ENCODE data around the gene WAPL. TPM values are rescaled to one million over a fixed set of nuclear protein-coding genes. Genes with fewer than 3 reads are reported as not detected.

WAPL gene
- total RNA-seq, 1 donor from 2014 or later: 50.2 TPM

- Mint-ChIP-seq H3K4me3 (no peak overlapping the region), H3K27me3 (ENCODE audit: insufficient read depth) (no peaks in the 10 kb centered on the region), H3K27ac (no peak overlapping the region), H3K36me3 (ENCODE audit: low read depth) (peaks cover 27% of the 10 kb centered on the region), H3K4me1 (ENCODE audit: low read depth) (peaks cover 37% of the 10 kb centered on the region), H3K9me3 (no peaks in the 10 kb centered on the region)
- DNase-seq (ENCODE audit: low spot score): no peak
- intact Hi-C loops (cut with micrococcal nuclease): no loop called here
Measured at GRCh38 chr10:86512137-86512536, 9.5 kb downstream of the WAPL start.

DNA sequence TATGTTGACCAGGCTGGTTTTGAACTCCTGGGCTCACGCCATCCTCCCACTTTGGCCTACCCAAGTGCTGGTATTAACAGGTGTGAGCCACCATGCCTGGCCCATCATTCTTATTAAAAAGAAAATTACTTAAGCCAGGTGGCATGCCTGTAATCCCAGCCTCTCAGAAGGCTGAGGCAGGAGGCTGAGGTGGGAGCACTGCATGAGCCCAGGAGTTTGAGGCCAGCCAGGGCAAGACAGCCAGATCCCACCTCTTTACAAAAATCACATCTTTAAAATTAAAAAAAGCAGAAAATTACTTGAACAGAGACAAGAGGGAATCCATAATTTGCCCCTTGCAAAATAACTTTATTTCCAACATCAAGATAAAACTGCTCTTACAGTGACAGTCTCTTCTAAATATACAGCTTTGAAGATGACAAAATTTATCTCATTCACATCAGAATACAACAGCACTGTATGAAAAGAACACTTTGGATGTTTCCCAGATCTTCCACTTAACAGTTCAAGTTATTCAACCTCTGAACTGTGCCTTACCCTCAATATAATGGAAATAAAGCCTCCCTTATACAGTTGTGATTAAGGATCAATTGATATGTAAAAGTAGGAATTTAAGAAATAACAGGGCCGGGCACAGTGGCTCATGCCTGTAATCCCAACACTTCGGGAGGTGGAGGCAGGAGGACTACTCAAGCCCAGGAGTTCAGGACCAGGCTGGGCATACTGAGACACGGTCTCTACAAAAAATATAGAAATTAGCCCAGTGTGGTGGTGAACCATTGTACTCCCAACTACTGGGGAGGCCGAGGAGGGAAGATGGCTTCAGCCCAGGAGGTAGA lies 10.3 kb downstream of the WAPL start:
- H3K27me3 Mint-ChIP-seq (ENCODE audit: insufficient read depth): no peaks in the 10 kb centered on the region
- intact Hi-C loops (cut with micrococcal nuclease): no loop called here
- DNase-seq (ENCODE audit: low spot score): no peak
- no peak overlapping the region for H3K27ac Mint-ChIP-seq
- peaks cover 22% of the 10 kb centered on the region for H3K36me3 Mint-ChIP-seq (ENCODE audit: low read depth)
- peaks cover 29% of the 10 kb centered on the region for H3K4me1 Mint-ChIP-seq (ENCODE audit: low read depth)
- no peaks in the 10 kb centered on the region for H3K9me3 Mint-ChIP-seq
- H3K4me3 Mint-ChIP-seq: no peak overlapping the region

- peaks cover 11% of the 10 kb centered on the region for H3K36me3 Mint-ChIP-seq (ENCODE audit: low read depth)
- intact Hi-C loops (cut with micrococcal nuclease): no loop called here
Measured at GRCh38 chr10:86509145-86509544, 12.4 kb downstream of the WAPL start.

GRCh38 chr10:86508217-86508616 lies 13.4 kb downstream of the WAPL start:
- DNase-seq (ENCODE audit: low spot score): no peak
- intact Hi-C loops (cut with micrococcal nuclease): no loop called here
- peaks cover 3% of the 10 kb centered on the region for H3K36me3 Mint-ChIP-seq (ENCODE audit: low read depth)
- no peaks in the 10 kb centered on the region for H3K9me3 Mint-ChIP-seq
- H3K27ac Mint-ChIP-seq: no peak overlapping the region
- H3K27me3 Mint-ChIP-seq (ENCODE audit: insufficient read depth): no peaks in the 10 kb centered on the region
- H3K4me1 Mint-ChIP-seq (ENCODE audit: low read depth): peaks cover 16% of the 10 kb centered on the region
- no peak overlapping the region for H3K4me3 Mint-ChIP-seq

More at GRCh38 chr10:86509145-86509544, 12.4 kb downstream of the WAPL start:
- H3K27ac Mint-ChIP-seq: no peak overlapping the region
- H3K27me3 Mint-ChIP-seq (ENCODE audit: insufficient read depth): no peaks in the 10 kb centered on the region
- H3K4me3 Mint-ChIP-seq: no peak overlapping the region
- no peaks in the 10 kb centered on the region for H3K9me3 Mint-ChIP-seq
- no peak for DNase-seq (ENCODE audit: low spot score)
- H3K4me1 Mint-ChIP-seq (ENCODE audit: low read depth): peaks cover 24% of the 10 kb centered on the region

- intact Hi-C loops (cut with micrococcal nuclease): no loop called here
- Mint-ChIP-seq H3K4me1 (ENCODE audit: low read depth) (peaks cover 10% of the 10 kb centered on the region), H3K9me3 (no peaks in the 10 kb centered on the region), H3K4me3 (no peak overlapping the region), H3K36me3 (ENCODE audit: low read depth) (peaks cover 6% of the 10 kb centered on the region), H3K27ac (no peak overlapping the region), H3K27me3 (ENCODE audit: insufficient read depth) (no peaks in the 10 kb centered on the region)
- DNase-seq (ENCODE audit: low spot score): no peak
Measured at GRCh38 chr10:86506499-86506898, 15.1 kb downstream of the WAPL start.

GRCh38 chr10:86506062-86506461 lies 15.5 kb downstream of the WAPL start:
- Mint-ChIP-seq H3K36me3 (ENCODE audit: low read depth) (peaks cover 9% of the 10 kb centered on the region), H3K27ac (no peak overlapping the region), H3K4me3 (no peak overlapping the region), H3K27me3 (ENCODE audit: insufficient read depth) (no peaks in the 10 kb centered on the region), H3K9me3 (no peaks in the 10 kb centered on the region), H3K4me1 (ENCODE audit: low read depth) (peaks cover 14% of the 10 kb centered on the region)
- DNase-seq (ENCODE audit: low spot score): no peak
- intact Hi-C loops (cut with micrococcal nuclease): no loop called here

DNA sequence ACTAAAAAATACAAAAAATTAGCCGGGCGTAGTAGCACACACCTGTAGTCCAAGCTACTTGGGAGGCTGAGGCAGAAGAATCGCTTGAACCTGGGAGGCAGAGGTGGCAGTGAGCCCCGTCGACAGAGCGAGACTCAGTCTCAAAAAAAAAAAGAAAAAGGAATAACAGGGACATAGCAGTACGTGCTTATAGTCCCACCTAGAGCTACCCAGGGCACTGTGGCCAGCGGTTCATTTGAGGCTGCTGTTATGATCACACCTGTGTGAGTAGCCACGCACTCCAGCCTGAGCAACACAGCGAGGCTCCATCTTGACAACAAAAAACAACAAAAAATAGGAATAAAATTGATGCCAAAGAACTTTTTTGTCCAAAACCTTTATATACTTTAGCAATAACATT lies 17.1 kb downstream of the WAPL start:
- Mint-ChIP-seq H3K27ac (no peak overlapping the region), H3K4me1 (ENCODE audit: low read depth) (peaks cover 28% of the 10 kb centered on the region)
- intact Hi-C loops (cut with micrococcal nuclease): loop anchor here (2.0 kb wide), 1 partner anchor 16 kb away; the partner anchor contains the start of gene WAPL

DNA sequence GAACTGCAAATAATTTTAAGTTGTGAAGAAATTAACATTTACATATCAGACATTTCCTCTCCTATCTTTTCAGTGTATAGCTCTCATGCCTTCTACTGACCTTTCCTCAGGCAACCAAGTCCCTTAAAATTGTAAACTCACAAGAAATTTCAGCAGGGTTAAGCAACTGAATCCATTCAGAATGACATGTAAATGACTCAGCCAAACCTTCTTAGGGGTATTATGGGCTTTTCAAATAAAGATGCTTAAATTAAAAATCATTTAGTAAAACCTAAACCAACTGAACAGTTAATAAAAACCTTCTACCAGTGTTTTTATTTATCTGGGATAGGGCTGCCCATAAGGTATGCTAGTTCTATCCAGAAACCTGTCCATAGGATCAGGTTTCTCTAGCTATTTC lies 20.7 kb downstream of the WAPL start:
- H3K27me3 Mint-ChIP-seq (ENCODE audit: insufficient read depth): no peaks in the 10 kb centered on the region
- peaks cover 44% of the 10 kb centered on the region for H3K4me1 Mint-ChIP-seq (ENCODE audit: low read depth)
- intact Hi-C loops (cut with micrococcal nuclease): no loop called here
- no peak overlapping the region for H3K27ac Mint-ChIP-seq
- H3K36me3 Mint-ChIP-seq (ENCODE audit: low read depth): peaks cover 29% of the 10 kb centered on the region
- H3K4me3 Mint-ChIP-seq: no peak overlapping the region
- H3K9me3 Mint-ChIP-seq: no peaks in the 10 kb centered on the region
- no peak for DNase-seq (ENCODE audit: low spot score)

More for the DNA sequence above, 17.1 kb downstream of the WAPL start:
- Mint-ChIP-seq H3K9me3 (no peaks in the 10 kb centered on the region), H3K36me3 (ENCODE audit: low read depth) (peaks cover 20% of the 10 kb centered on the region), H3K4me3 (no peak overlapping the region), H3K27me3 (ENCODE audit: insufficient read depth) (no peaks in the 10 kb centered on the region)
- no peak for DNase-seq (ENCODE audit: low spot score)

- Mint-ChIP-seq H3K36me3 (ENCODE audit: low read depth) (peaks cover 40% of the 10 kb centered on the region), H3K4me3 (no peak overlapping the region), H3K4me1 (ENCODE audit: low read depth) (peaks cover 43% of the 10 kb centered on the region), H3K27me3 (ENCODE audit: insufficient read depth) (no peaks in the 10 kb centered on the region), H3K27ac (no peak overlapping the region), H3K9me3 (no peaks in the 10 kb centered on the region)
- no peak for DNase-seq (ENCODE audit: low spot score)
- intact Hi-C loops (cut with micrococcal nuclease): no loop called here
Measured at GRCh38 chr10:86498598-86498997, 23.0 kb downstream of the WAPL start.

GRCh38 chr10:86497621-86498020 lies 24.0 kb downstream of the WAPL start:
- intact Hi-C loops (cut with micrococcal nuclease): no loop called here

DNA sequence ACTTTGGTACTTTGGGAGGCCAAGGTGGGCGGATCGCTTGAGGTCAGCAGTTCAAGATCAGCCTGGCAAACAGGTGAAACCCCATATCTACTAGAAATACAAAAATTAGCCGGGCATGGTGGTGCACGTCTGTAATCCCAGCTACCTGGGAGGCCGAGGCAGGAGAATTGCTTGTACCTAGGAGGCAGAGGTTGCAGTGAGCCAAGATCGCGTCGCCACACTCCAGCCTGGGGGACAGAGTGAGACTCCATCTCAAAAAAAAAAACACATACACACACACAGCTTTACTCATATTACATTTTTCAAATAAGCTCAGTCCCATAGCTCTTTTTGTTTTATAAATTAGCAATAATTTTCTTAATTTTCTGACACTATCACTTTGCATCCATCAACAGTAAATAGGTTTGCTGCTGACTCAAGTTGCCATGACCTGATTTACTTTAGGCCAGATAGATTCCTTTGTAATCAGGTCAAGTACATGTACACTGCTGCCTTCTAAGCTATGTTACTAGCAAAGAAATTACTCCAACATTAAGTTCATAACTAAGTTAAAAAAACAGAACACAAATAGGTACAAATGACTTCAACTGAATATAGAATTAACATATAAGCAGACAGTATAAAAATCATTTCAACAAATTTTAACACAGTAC lies 31.5 kb downstream of the WAPL start:
- H3K27me3 Mint-ChIP-seq (ENCODE audit: insufficient read depth): no peaks in the 10 kb centered on the region
- no peaks in the 10 kb centered on the region for H3K9me3 Mint-ChIP-seq
- peaks cover 34% of the 10 kb centered on the region for H3K36me3 Mint-ChIP-seq (ENCODE audit: low read depth)
- H3K4me1 Mint-ChIP-seq (ENCODE audit: low read depth): peaks cover 17% of the 10 kb centered on the region
- intact Hi-C loops (cut with micrococcal nuclease): no loop called here
- no peak overlapping the region for H3K4me3 Mint-ChIP-seq
- no peak for DNase-seq (ENCODE audit: low spot score)
- H3K27ac Mint-ChIP-seq: no peak overlapping the region

More at GRCh38 chr10:86497621-86498020, 24.0 kb downstream of the WAPL start:
- H3K9me3 Mint-ChIP-seq: no peaks in the 10 kb centered on the region
- no peaks in the 10 kb centered on the region for H3K27me3 Mint-ChIP-seq (ENCODE audit: insufficient read depth)
- peaks cover 42% of the 10 kb centered on the region for H3K36me3 Mint-ChIP-seq (ENCODE audit: low read depth)
- peaks cover 43% of the 10 kb centered on the region for H3K4me1 Mint-ChIP-seq (ENCODE audit: low read depth)
- DNase-seq (ENCODE audit: low spot score): no peak
- no peak overlapping the region for H3K4me3 Mint-ChIP-seq
- H3K27ac Mint-ChIP-seq: no peak overlapping the region

DNA sequence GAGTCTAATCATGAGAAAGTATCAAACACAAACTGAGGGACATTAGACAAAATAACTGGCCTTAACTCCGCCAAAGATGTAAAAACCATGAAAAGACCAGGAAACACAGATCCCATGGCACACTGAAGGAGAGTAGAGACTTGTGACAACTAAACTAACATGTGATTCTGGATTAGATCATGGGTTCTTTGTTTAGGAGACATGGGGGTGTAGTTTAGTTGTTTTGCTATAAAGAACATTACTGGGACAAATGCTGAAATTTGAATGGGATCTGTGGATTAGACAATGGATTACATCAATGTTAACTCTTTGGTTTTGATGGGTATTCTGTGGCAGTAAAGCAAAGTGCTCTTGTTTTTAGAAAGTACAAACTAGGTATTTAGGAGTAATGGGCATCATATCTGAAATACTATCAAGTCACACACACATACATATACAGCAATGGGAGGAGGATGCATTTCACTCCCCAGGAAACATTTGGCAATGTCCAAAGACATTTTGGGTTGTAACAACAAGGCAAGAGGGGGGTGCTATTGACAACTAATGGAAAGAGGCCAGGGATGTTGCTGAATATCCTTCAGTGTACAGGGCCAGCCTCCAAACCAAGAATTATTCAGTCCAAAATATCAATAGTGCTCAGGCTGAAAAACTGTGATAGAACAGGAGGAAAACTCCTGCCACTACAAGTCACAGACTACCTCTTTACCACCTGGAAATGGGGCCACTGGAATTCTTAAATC lies 32.4 kb downstream of the WAPL start:
- Mint-ChIP-seq H3K27me3 (ENCODE audit: insufficient read depth) (no peaks in the 10 kb centered on the region), H3K36me3 (ENCODE audit: low read depth) (peaks cover 31% of the 10 kb centered on the region), H3K4me3 (no peak overlapping the region), H3K4me1 (ENCODE audit: low read depth) (peaks cover 17% of the 10 kb centered on the region), H3K9me3 (no peaks in the 10 kb centered on the region), H3K27ac (peak overlapping the region; percentile 4)
- no peak for DNase-seq (ENCODE audit: low spot score)
- intact Hi-C loops (cut with micrococcal nuclease): no loop called here

GRCh38 chr10:86486856-86487255 lies 34.7 kb downstream of the WAPL start:
- intact Hi-C loops (cut with micrococcal nuclease): no loop called here
- DNase-seq (ENCODE audit: low spot score): no peak
- Mint-ChIP-seq H3K27ac (peak overlapping the region; percentile 37), H3K27me3 (ENCODE audit: insufficient read depth) (no peaks in the 10 kb centered on the region), H3K9me3 (no peaks in the 10 kb centered on the region), H3K4me3 (no peak overlapping the region), H3K4me1 (ENCODE audit: low read depth) (peaks cover 17% of the 10 kb centered on the region), H3K36me3 (ENCODE audit: low read depth) (peaks cover 31% of the 10 kb centered on the region)

Data from activated T-helper 1 cell treated with anti-CD3 and anti-CD28 coated beads, Interleukin-12 subunit alpha, Interleukin-12 subunit beta, Interleukin-2, Interleukin-4 antibody, amounts not matched to agents 30 ng/mL and 10 ng/mL and 1 ng/mL, durations not matched to agents 14 hours and 24 hours and 36 hours (primary cell).